ENCODE measurements around the gene DAG1.

DNA sequence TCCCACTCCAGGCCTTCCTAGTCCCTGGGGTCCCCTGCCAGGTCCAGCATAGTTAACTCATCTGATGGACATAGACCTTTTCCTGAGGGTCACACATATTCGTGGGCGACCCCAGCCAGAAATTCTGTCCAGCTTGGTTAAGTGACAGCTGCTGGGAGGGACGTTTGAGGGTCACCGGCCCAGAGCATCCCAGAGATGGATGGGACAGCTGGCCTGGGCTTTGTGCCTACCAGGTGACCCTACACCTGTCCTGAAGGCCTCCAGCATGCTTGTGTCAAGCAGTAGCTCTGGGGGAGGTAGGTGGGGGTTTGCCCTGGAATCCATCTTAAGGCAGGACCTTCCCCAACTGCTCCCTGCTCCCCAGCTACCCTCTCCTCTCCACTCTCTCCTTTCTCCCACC, 9.1 kb upstream of the DAG1 start:
- TF ChIP-seq YY1 (IDR thresholded peaks at IDR 0.05; ENCODE audit: insufficient read depth, insufficient read length) (no peak), ZNF274 (IDR thresholded peaks at IDR 0.05; ENCODE audit: low read depth, low read length) (no peak), SUZ12 (IDR thresholded peaks at IDR 0.05; ENCODE audit: extremely low read depth, insufficient read depth, insufficient read length) (no peak)

All from NT2/D1 (cell line).